Tibial nerve (tissue), 4 donors: ENCODE data around the gene ARHGAP26.
A peak's percentile ranks its signal among the peaks of the same experiment; 100 is the strongest.

ENCODE experiments used
- CTCF ChIP-seq, 5 experiments: fragments of 200-600 bp in 3 of 5; fragments of 450-650 bp in 2 of 5; sonication (generic) in 3 of 5; IDR thresholded peaks; one replicate each; pipeline ENCODE4 v1.5.1; 2016 to 2019; ENCODE audit warnings: antibody characterized with exemption in 5 of 5, mild to moderate bottlenecking in 3 of 5, moderate library complexity in 2 of 5
- EP300 ChIP-seq, 2 donors: sonication (generic); formaldehyde crosslinking; IDR thresholded peaks; one replicate each; pipeline ENCODE4 v1.6.1; 2017; ENCODE audit warnings: antibody characterized with exemption in 2 of 2, mild to moderate bottlenecking in 1 of 2
- POLR2A ChIP-seq, 2 donors: fragments of 450-650 bp; IDR thresholded peaks; one replicate each; pipeline ENCODE4 v1.6.1; 2017; ENCODE audit warnings: antibody characterized with exemption in 2 of 2, mild to moderate bottlenecking in 2 of 2, moderate library complexity in 2 of 2

- TF ChIP-seq POLR2A (IDR thresholded peaks at IDR 0.05) (no peak), CTCF (IDR thresholded peaks at IDR 0.05) (peak in 3 of 5 experiments; percentile 11 to 15 (median 14)), EP300 (IDR thresholded peaks at IDR 0.05) (no peak)
Observed at GRCh38 chr5:142915813-142916424, 145.7 kb downstream of the ARHGAP26 start.
